HUES48 (cell line): ENCODE results near the gene CD300LF.

ENCODE experiments used
- H3K27ac ChIP-seq: one replicate; pipeline ENCODE4 v1.7.0; 2013; ENCODE audit warnings: low read depth, low read length, inconsistent platforms
- H3K27me3 ChIP-seq: 2 replicates; pipeline ENCODE4 v1.6.1; 2013; ENCODE audit warnings: mild to moderate bottlenecking, low read length; ENCODE audit not compliant: control insufficient read depth, insufficient read depth
- H3K36me3 ChIP-seq: 2 replicates; pipeline ENCODE4 v1.6.1; 2013; ENCODE audit warnings: low read length; ENCODE audit not compliant: control insufficient read depth, insufficient read depth
- H3K4me1 ChIP-seq: 2 replicates; pipeline ENCODE4 v1.6.1; 2013; ENCODE audit warnings: mild to moderate bottlenecking, low read length; ENCODE audit not compliant: control insufficient read depth, insufficient read depth
- H3K4me3 ChIP-seq: 2 replicates; pipeline ENCODE4 v1.5.1; 2013; ENCODE audit warnings: mild to moderate bottlenecking, low read depth, low read length
- H3K9ac ChIP-seq: 2 replicates; pipeline ENCODE4 v1.6.1; 2013; ENCODE audit warnings: mild to moderate bottlenecking, low read depth, low read length, moderate library complexity
- H3K9me3 ChIP-seq: 2 replicates; pipeline ENCODE4 v1.6.1; 2013; ENCODE audit warnings: low read length; ENCODE audit not compliant: control insufficient read depth, insufficient read depth

The CD300LF gene

GRCh38 chr17:74712756-74713155 lies at the start of gene CD300LF:
CD300LF (minus strand) TSS chr17:74712923; CDS start chr17:74712866, 57 bp downstream.
- Histone ChIP-seq H3K27ac (no peak within 1 kb of the TSS), H3K9ac (no peak within 1 kb of the TSS), H3K27me3 (no peaks in the 10 kb centered on the region), H3K9me3 (no peaks in the 10 kb centered on the region), H3K36me3 (no peaks in the 10 kb centered on the region), H3K4me3 (no peak within 1 kb of the TSS), H3K4me1 (no peaks in the 10 kb centered on the region)

GRCh38 chr17:74761931-74762330 lies 49.2 kb upstream of the CD300LF start:
- Histone ChIP-seq H3K27me3 (no peaks in the 10 kb centered on the region), H3K4me3 (no peak overlapping the region), H3K27ac (no peak overlapping the region), H3K9ac (no peak overlapping the region), H3K36me3 (no peaks in the 10 kb centered on the region), H3K9me3 (no peaks in the 10 kb centered on the region), H3K4me1 (peaks cover 48% of the 10 kb centered on the region)

- H3K9ac ChIP-seq: no peak overlapping the region
- H3K4me1 ChIP-seq: peaks cover 48% of the 10 kb centered on the region
- peak overlapping the region; percentile 91 for H3K27ac ChIP-seq
- no peaks in the 10 kb centered on the region for H3K36me3 ChIP-seq
- no peaks in the 10 kb centered on the region for H3K27me3 ChIP-seq
- H3K9me3 ChIP-seq: no peaks in the 10 kb centered on the region
- H3K4me3 ChIP-seq: no peak overlapping the region
These were observed 48.7 kb upstream of the CD300LF start for GRCh38 chr17:74761419-74761818.

- Histone ChIP-seq H3K4me3 (no peak overlapping the region), H3K9ac (no peak overlapping the region), H3K4me1 (peaks cover 48% of the 10 kb centered on the region), H3K27me3 (no peaks in the 10 kb centered on the region), H3K27ac (peak overlapping the region; percentile 91), H3K36me3 (no peaks in the 10 kb centered on the region), H3K9me3 (no peaks in the 10 kb centered on the region)
These were observed 47.8 kb upstream of the CD300LF start for GRCh38 chr17:74760404-74761105.

- no peak overlapping the region for H3K9ac ChIP-seq
- no peaks in the 10 kb centered on the region for H3K27me3 ChIP-seq
- H3K9me3 ChIP-seq: no peaks in the 10 kb centered on the region
- peaks cover 48% of the 10 kb centered on the region for H3K4me1 ChIP-seq
- H3K27ac ChIP-seq: peak overlapping the region; percentile 91
- H3K4me3 ChIP-seq: peak overlapping the region; percentile 30
- no peaks in the 10 kb centered on the region for H3K36me3 ChIP-seq
These were observed 47.2 kb upstream of the CD300LF start for GRCh38 chr17:74759941-74760340.

- H3K27me3 ChIP-seq: no peaks in the 10 kb centered on the region
- H3K9me3 ChIP-seq: no peaks in the 10 kb centered on the region
- H3K27ac ChIP-seq: peak overlapping the region; percentile 91
- H3K4me3 ChIP-seq: peak overlapping the region; percentile 30; the same call in 1 of the 2 replicates
- H3K36me3 ChIP-seq: no peaks in the 10 kb centered on the region
- H3K4me1 ChIP-seq: peaks cover 48% of the 10 kb centered on the region
- no peak overlapping the region for H3K9ac ChIP-seq
These were observed 46.6 kb upstream of the CD300LF start for GRCh38 chr17:74759243-74759801.

- Histone ChIP-seq H3K4me1 (peaks cover 48% of the 10 kb centered on the region), H3K27ac (peak overlapping the region; percentile 91), H3K9me3 (no peaks in the 10 kb centered on the region), H3K36me3 (no peaks in the 10 kb centered on the region), H3K4me3 (no peak overlapping the region), H3K27me3 (no peaks in the 10 kb centered on the region), H3K9ac (no peak overlapping the region)
These were observed 46.1 kb upstream of the CD300LF start for GRCh38 chr17:74758848-74759168.

GRCh38 chr17:74757931-74758847 lies 45.5 kb upstream of the CD300LF start:
- H3K36me3 ChIP-seq: no peaks in the 10 kb centered on the region
- H3K4me1 ChIP-seq: peaks cover 43% of the 10 kb centered on the region
- H3K27me3 ChIP-seq: no peaks in the 10 kb centered on the region
- no peak overlapping the region for H3K9ac ChIP-seq
- H3K4me3 ChIP-seq: no peak overlapping the region
- H3K27ac ChIP-seq: peak overlapping the region; percentile 91
- no peaks in the 10 kb centered on the region for H3K9me3 ChIP-seq

- Histone ChIP-seq H3K9ac (no peak overlapping the region), H3K27ac (no peak overlapping the region), H3K4me1 (peaks cover 44% of the 10 kb centered on the region), H3K9me3 (no peaks in the 10 kb centered on the region), H3K27me3 (no peaks in the 10 kb centered on the region), H3K36me3 (no peaks in the 10 kb centered on the region), H3K4me3 (no peak overlapping the region)
These were observed 44.8 kb upstream of the CD300LF start for GRCh38 chr17:74757502-74757901.

GRCh38 chr17:74756891-74757290 lies 44.2 kb upstream of the CD300LF start:
- Histone ChIP-seq H3K36me3 (no peaks in the 10 kb centered on the region), H3K4me1 (peaks cover 46% of the 10 kb centered on the region), H3K27ac (no peak overlapping the region), H3K9ac (no peak overlapping the region), H3K9me3 (no peaks in the 10 kb centered on the region), H3K4me3 (no peak overlapping the region), H3K27me3 (no peaks in the 10 kb centered on the region)

- Histone ChIP-seq H3K4me1 (peaks cover 40% of the 10 kb centered on the region), H3K27ac (no peak overlapping the region), H3K4me3 (no peak overlapping the region), H3K9ac (no peak overlapping the region), H3K27me3 (no peaks in the 10 kb centered on the region), H3K36me3 (no peaks in the 10 kb centered on the region), H3K9me3 (no peaks in the 10 kb centered on the region)
These were observed 42.8 kb upstream of the CD300LF start for GRCh38 chr17:74755533-74755932.
